GM18505 (cell line): ENCODE results near the gene TUBB.
A peak's percentile ranks its signal among the peaks of the same experiment; 100 is the strongest.

Source experiments
- ATAC-seq: cut with Tn5 transposase; IDR thresholded peaks from one replicate; pipeline ENCODE4 v1.9.1; 2021; ENCODE audit not compliant: unreplicated experiment
- POLR2A ChIP-seq: IDR thresholded peaks from 4 replicates; pipeline ENCODE4 v1.6.1; 2011; ENCODE audit warnings: borderline replicate concordance; ENCODE audit not compliant: insufficient read depth, insufficient read length; ENCODE audit errors: extremely low read depth

TUBB gene

GRCh38 chr6:30719791-30720737 lies at the start of gene TUBB:
TUBB (plus strand) TSS chr6:30720352; CDS start chr6:30720507, 155 bp downstream.
- TF ChIP-seq POLR2A, result peak; percentile 88
- ATAC-seq, result peak; percentile 37

- no peak for ATAC-seq
- TF ChIP-seq POLR2A, result no peak
Measured at GRCh38 chr6:30670760-30671527, 49.2 kb upstream of the TUBB start.

- TF ChIP-seq POLR2A, result peak; percentile 81
- ATAC-seq, result peak; percentile 67
Measured at GRCh38 chr6:30672445-30673253, 47.5 kb upstream of the TUBB start, which contains the start of gene DHX16. DHX16 (minus strand) TSS chr6:30673006; CDS start chr6:30672841, 165 bp downstream.

GRCh38 chr6:30676660-30677285 lies 43.4 kb upstream of the TUBB start:
- TF ChIP-seq POLR2A, result no peak
- no peak for ATAC-seq

GRCh38 chr6:30678964-30679726 lies 41.0 kb upstream of the TUBB start:
- TF ChIP-seq POLR2A, result no peak
- ATAC-seq, result no peak

- ATAC-seq, result no peak
- no peak for TF ChIP-seq POLR2A
Measured at GRCh38 chr6:30679765-30680535, 40.2 kb upstream of the TUBB start.

GRCh38 chr6:30681766-30682142 lies 38.4 kb upstream of the TUBB start:
- no peak for ATAC-seq
- TF ChIP-seq POLR2A, result no peak

GRCh38 chr6:30682143-30683117 lies 37.7 kb upstream of the TUBB start:
- peak; percentile 32 for ATAC-seq
- TF ChIP-seq POLR2A, result peak; percentile 84

- TF ChIP-seq POLR2A, result no peak
- no peak for ATAC-seq
Measured at GRCh38 chr6:30683183-30683979, 36.8 kb upstream of the TUBB start.
